A549 treated with dexamethasone at 1 μM for 4 hours (cell line): ENCODE measurements around the gene TRA2B. TPM values are rescaled to one million over a fixed set of nuclear protein-coding genes. Genes with fewer than 3 reads are reported as not detected.

ENCODE experiments used
- total RNA-seq: library from RNA; stranded (reverse); fragments of 200-300 nt; extraction: Qiagen RNA extraction; gene quantifications from 5 replicates; pipeline ENCODE4 v1.2.3, GENCODE V29; 2022

Gene TRA2B
- 178 to 194 TPM (median 181 TPM) in 5 replicates for total RNA-seq

DNA sequence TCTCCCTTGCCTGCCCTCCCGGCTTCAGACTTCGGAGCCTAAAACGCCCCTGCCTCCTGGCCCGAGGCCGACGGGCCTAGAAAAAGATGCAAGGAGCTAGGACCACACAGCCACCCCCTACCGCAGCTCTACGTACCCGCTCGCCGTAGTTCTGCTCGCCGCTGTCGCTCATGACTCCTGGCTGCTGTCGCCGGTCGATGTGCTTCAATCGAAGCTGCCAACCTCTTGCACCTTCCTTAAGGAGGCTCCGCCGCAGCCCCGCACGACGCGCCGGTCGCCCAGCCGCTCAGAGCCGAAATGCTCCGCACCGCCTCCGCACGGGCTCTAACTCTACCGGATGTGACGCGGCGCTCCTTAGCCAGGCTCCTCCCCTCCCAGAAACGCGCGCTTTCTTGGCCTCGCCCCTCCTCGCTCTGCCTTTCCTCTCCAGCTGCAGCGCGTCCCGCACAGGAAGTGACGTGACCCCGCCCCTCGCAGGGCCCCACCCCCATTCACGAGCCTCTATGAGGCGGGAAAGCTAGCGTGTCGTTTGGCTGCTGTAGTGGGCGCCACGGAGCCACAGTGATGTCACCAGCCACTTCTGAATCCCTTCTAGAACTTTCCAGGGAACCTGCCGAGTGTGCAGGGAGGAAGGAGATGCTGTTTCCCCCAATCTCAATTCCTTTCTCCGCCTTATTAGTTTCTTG is at the start of gene TRA2B:
Gene TRA2B (minus strand): TSS at position 326 of the 686 bp plus-strand sequence. CDS start 154 bp downstream, at position 172.

Other genes starting within 250 kb of the TRA2B start
- 11.4 to 17.1 TPM (median 14.4 TPM) in 5 replicates for gene IGF2BP2, start 113.0 kb downstream of the TRA2B start, total RNA-seq
- 24.1 to 28.9 TPM (median 25.5 TPM) in 5 replicates for gene ETV5, start 171.1 kb upstream of the TRA2B start, total RNA-seq